SKM-1 (cell line): ENCODE results near the gene IRF6.

Experiments used
- DNase-seq: peaks from one replicate; lab custom pipeline; 2025; ENCODE audit not compliant: unreplicated experiment; lab: John Stamatoyannopoulos, UW

Gene IRF6

GRCh38 chr1:209736490-209737117 lies 69.3 kb downstream of the IRF6 start:
- no peak for DNase-seq
